Measurements from ENCODE around the gene PA2G4. TPM values are rescaled to one million over a fixed set of nuclear protein-coding genes. Genes with fewer than 3 reads are reported as not detected.

The PA2G4 gene
- total and polyA plus RNA-seq, 2 donors (not counting 3 experiments of a cell fraction or from before 2014, with no cell fraction given): 121 to 188 TPM

DNA sequence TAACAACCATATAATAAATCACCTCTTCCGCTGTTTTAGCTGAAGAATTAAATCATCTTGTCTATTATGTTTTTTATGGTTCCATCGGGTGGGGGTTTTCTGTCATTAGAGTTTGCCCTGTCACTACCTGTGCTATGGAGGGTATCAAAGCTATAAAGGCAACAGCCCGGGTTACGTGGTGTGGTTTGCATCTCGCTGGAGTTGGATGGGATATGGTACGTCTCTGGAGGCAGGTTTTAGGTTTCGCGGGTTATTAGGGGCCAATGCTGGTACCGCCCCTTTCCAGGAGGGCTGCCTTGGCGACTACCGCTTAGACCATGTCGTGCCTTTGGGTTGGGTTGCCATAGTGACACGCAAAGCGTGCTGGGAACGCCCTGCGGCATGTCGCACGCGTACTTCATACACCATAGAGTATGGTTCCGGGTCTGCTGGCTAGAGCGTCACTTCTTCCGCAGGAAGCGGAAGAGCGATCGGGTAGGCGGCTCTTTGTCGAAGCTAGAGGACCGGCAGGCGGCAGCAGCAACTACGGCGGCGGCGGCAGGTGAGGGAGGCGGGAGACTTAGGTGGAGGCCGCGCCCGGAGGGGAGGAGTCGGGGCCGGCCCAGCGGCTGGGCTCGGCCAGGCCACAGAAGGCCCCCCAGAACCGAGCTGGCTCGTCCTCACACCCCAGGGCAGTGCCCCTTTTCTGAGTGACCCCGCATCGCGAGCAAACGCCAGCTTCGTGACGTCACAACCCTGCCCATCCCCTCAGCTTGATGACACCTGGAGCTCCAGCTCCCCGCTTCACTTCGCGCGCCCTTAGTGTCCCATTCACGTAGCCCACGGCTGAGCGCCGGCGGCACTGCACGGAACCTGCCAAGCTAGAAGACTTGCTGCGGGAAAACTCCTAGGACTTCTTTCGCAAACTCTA, 13.7 kb downstream of the PA2G4 start, which contains the start of gene ZC3H10:
ZC3H10 (plus strand) TSS at position 489 of the 910 bp plus-strand sequence. CDS start 2,297 bp downstream, outside the sequence.
- H3K36me3 ChIP-seq (ENCODE audit: control insufficient read depth in 2 of 2, extremely low read depth in 1 of 2, insufficient read depth in 2 of 2, low read length in 2 of 2): peaks cover 0 to 13% of the 10 kb centered on the region in 2 experiments
- intact Hi-C loops (cut with micrococcal nuclease): loop anchor here (1.0 kb wide), 5 partner anchors 8 to 376 kb away; partner anchors contain the start of genes ANKRD52 and CS
- TF ChIP-seq, protein P1, sequence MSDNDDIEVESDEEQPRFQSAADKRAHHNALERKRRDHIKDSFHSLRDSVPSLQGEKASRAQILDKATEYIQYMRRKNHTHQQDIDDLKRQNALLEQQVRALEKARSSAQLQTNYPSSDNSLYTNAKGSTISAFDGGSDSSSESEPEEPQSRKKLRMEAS (IDR thresholded peaks at IDR 0.05; ENCODE audit: insufficient read depth, insufficient read length): peak; percentile 94
- TF ChIP-seq POLR2AphosphoS5 (IDR thresholded peaks at IDR 0.05; ENCODE audit: insufficient read depth, low read depth, low read length) (peak; percentile 100), EZH2 (IDR thresholded peaks at IDR 0.05; ENCODE audit: borderline replicate concordance, low read depth, low read length, severe bottlenecking) (no peak), MYC (IDR thresholded peaks at IDR 0.05; ENCODE audit: low read depth, low read length) (peak; percentile 92), JUN (IDR thresholded peaks at IDR 0.05; ENCODE audit: borderline replicate concordance, insufficient read depth, insufficient read length, low read depth) (no peak), FOS (IDR thresholded peaks at IDR 0.05; ENCODE audit: borderline replicate concordance, insufficient read depth, low read length) (no peak), POLR2A (IDR thresholded peaks at IDR 0.05; ENCODE audit: low read depth, low read length) (peak; percentile 100), GATA2 (IDR thresholded peaks at IDR 0.05; ENCODE audit: insufficient read depth, insufficient read length, low read depth, low read length) (no peak)
- TF ChIP-seq, protein P2, sequence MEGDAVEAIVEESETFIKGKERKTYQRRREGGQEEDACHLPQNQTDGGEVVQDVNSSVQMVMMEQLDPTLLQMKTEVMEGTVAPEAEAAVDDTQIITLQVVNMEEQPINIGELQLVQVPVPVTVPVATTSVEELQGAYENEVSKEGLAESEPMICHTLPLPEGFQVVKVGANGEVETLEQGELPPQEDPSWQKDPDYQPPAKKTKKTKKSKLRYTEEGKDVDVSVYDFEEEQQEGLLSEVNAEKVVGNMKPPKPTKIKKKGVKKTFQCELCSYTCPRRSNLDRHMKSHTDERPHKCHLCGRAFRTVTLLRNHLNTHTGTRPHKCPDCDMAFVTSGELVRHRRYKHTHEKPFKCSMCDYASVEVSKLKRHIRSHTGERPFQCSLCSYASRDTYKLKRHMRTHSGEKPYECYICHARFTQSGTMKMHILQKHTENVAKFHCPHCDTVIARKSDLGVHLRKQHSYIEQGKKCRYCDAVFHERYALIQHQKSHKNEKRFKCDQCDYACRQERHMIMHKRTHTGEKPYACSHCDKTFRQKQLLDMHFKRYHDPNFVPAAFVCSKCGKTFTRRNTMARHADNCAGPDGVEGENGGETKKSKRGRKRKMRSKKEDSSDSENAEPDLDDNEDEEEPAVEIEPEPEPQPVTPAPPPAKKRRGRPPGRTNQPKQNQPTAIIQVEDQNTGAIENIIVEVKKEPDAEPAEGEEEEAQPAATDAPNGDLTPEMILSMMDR (IDR thresholded peaks at IDR 0.05; ENCODE audit: extremely low read depth in 1 of 2, insufficient read depth in 1 of 2, low read depth in 1 of 2, low read length in 2 of 2): peak; percentile 42 to 62
- H3K4me3 ChIP-seq (replicated peaks in 1 of 3; ENCODE audit: insufficient read depth in 1 of 3, low read depth in 1 of 3, low read length in 3 of 3): peak within 1 kb of the TSS; percentile 70 to 98 (median 72)
- no TSS peak for BruUV-seq (replicated peaks)
- POLR2A ChIA-PET: interaction anchor here (0.6 to 4.0 kb wide), 9 partner anchors 10 to 104 kb away, joined by 3 to 37 read pairs (median 8); partner anchors contain the start of genes ESYT1, MYL6, PA2G4 and RNF41
- FAIRE-seq (peak; percentile 99), DNase-seq (ENCODE audit: low read depth, low spot score) (peak; percentile 99)
- peak within 1 kb of the TSS; percentile 86 for H3K27ac ChIP-seq (ENCODE audit: insufficient read depth, low read depth, low read length)
- peak within 1 kb of the TSS; percentile 71 for H3K4me2 ChIP-seq (ENCODE audit: insufficient read depth, low read length)
- H2AFZ ChIP-seq (ENCODE audit: low read depth, low read length): no peak within 1 kb of the TSS
- no peaks in the 10 kb centered on the region for H3K9me3 ChIP-seq (replicated peaks; ENCODE audit: control insufficient read depth, insufficient read depth, low read length)
- H3K9me1 ChIP-seq (replicated peaks; ENCODE audit: control insufficient read depth, extremely low read depth, insufficient read depth, low read length): no peaks in the 10 kb centered on the region
- dilution Hi-C loops (cut with MboI; ENCODE audit: extremely low pct_ligation_motif_present, low sequenced_read_pairs): no loop called here
- H3K4me1 ChIP-seq (ENCODE audit: control insufficient read depth, extremely low read depth, insufficient read depth, low read length): peaks cover 24% of the 10 kb centered on the region
- H3K79me2 ChIP-seq (ENCODE audit: control insufficient read depth, insufficient read depth, low read length): peaks cover 24% of the 10 kb centered on the region
- CTCF ChIA-PET: interaction anchor here (0.7 to 11.9 kb wide), 15 partner anchors 10 to 380 kb away, joined by 3 to 236 read pairs (median 5); partner anchors contain the start of genes ANKRD52, ESYT1, PA2G4 and RNF41
- no peaks in the 10 kb centered on the region for H3K27me3 ChIP-seq (ENCODE audit: control insufficient read depth in 2 of 2, insufficient read depth in 2 of 2, low read length in 2 of 2)
- H3K9ac ChIP-seq (replicated peaks; ENCODE audit: extremely low read depth, insufficient read depth, low read length): peak within 1 kb of the TSS; percentile 95
- H4K20me1 ChIP-seq (replicated peaks; ENCODE audit: control insufficient read depth, extremely low read depth, insufficient read depth, low read length): no peaks in the 10 kb centered on the region
